ENCODE results near the gene FAM117A. TPM values are rescaled to one million over a fixed set of nuclear protein-coding genes. Genes with fewer than 3 reads are reported as not detected.

Gene FAM117A
- total RNA-seq = 27.7 and 30.0 TPM in 2 replicates

GRCh38 chr17:49763735-49764558 is at the start of gene FAM117A:
Gene FAM117A (minus strand): TSS chr17:49764131. CDS start chr17:49764087, 44 bp downstream.
- intact Hi-C loops (cut with micrococcal nuclease) = loop anchor here (1.0 to 10.0 kb wide), 7 partner anchors 17 to 381 kb away; partner anchors contain the start of gene KAT7
- Mint-ChIP-seq H3K27ac (peak within 1 kb of the TSS; percentile 79), H3K4me1 (peaks cover 57% of the 10 kb centered on the region), H3K4me3 (peak within 1 kb of the TSS; percentile 94), H3K36me3 (ENCODE audit: low read depth) (peaks cover 21% of the 10 kb centered on the region), H3K27me3 (no peaks in the 10 kb centered on the region), H3K9me3 (no peaks in the 10 kb centered on the region)
- TF ChIP-seq CTCF (IDR thresholded peaks at IDR 0.05) = no peak
- ChIA-PET POLR2A (interaction anchor here (0.5 to 9.0 kb wide), 21 partner anchors 10 to 383 kb away, joined by 3 to 129 read pairs (median 6); partner anchors contain the start of genes ITGA3, KAT7 and SLC35B1), CTCF (interaction anchor here (0.6 to 3.1 kb wide), 6 partner anchors 11 to 68 kb away, joined by 3 to 22 read pairs (median 4); partner anchors contain the start of gene SLC35B1)
- ATAC-seq (ENCODE audit: low read depth) = peak; percentile 92
- peak; percentile 83 for DNase-seq

GRCh38 chr17:49809056-49809455 is 45.1 kb upstream of the FAM117A start:
- DNase-seq (no peak), ATAC-seq (ENCODE audit: low read depth) (no peak)
- Mint-ChIP-seq H3K4me1 (no peaks in the 10 kb centered on the region), H3K27me3 (no peaks in the 10 kb centered on the region), H3K9me3 (no peaks in the 10 kb centered on the region), H3K27ac (no peak overlapping the region), H3K36me3 (ENCODE audit: low read depth) (peaks cover 71% of the 10 kb centered on the region), H3K4me3 (no peak overlapping the region)
- intact Hi-C loops (cut with micrococcal nuclease) = no loop called here
- no peak for TF ChIP-seq CTCF (IDR thresholded peaks at IDR 0.05)
- POLR2A ChIA-PET = no interaction called here
- CTCF ChIA-PET = no interaction called here

GRCh38 chr17:49798738-49799137 is 34.8 kb upstream of the FAM117A start:
- CTCF ChIA-PET = no interaction called here
- Mint-ChIP-seq H3K9me3 (no peaks in the 10 kb centered on the region), H3K27ac (no peak overlapping the region), H3K4me1 (peaks cover 7% of the 10 kb centered on the region), H3K27me3 (no peaks in the 10 kb centered on the region), H3K36me3 (ENCODE audit: low read depth) (peaks cover 83% of the 10 kb centered on the region), H3K4me3 (no peak overlapping the region)
- no peak for ATAC-seq (ENCODE audit: low read depth)
- TF ChIP-seq CTCF (IDR thresholded peaks at IDR 0.05) = no peak
- POLR2A ChIA-PET = interaction anchor here (0.6 to 1.6 kb wide), 2 partner anchors 11 to 42 kb away, joined by 4 to 5 read pairs; partner anchors contain the start of gene KAT7
- intact Hi-C loops (cut with micrococcal nuclease) = no loop called here
- no peak for DNase-seq

GRCh38 chr17:49798182-49798581 is 34.3 kb upstream of the FAM117A start:
- no peaks in the 10 kb centered on the region for H3K27me3 Mint-ChIP-seq
- ChIA-PET POLR2A (interaction anchor here (0.6 to 1.6 kb wide), 2 partner anchors 10 to 42 kb away, joined by 4 to 5 read pairs; partner anchors contain the start of gene KAT7), CTCF (no interaction called here)
- H3K4me1 Mint-ChIP-seq = peaks cover 9% of the 10 kb centered on the region
- intact Hi-C loops (cut with micrococcal nuclease) = no loop called here
- H3K36me3 Mint-ChIP-seq (ENCODE audit: low read depth) = peaks cover 85% of the 10 kb centered on the region
- no peak overlapping the region for H3K4me3 Mint-ChIP-seq
- H3K9me3 Mint-ChIP-seq = no peaks in the 10 kb centered on the region
- ATAC-seq (ENCODE audit: low read depth) = no peak
- no peak overlapping the region for H3K27ac Mint-ChIP-seq
- DNase-seq = no peak
- TF ChIP-seq CTCF (IDR thresholded peaks at IDR 0.05) = no peak

GRCh38 chr17:49795372-49795771 is 31.4 kb upstream of the FAM117A start:
- ATAC-seq (ENCODE audit: low read depth) = no peak

More at GRCh38 chr17:49795372-49795771, 31.4 kb upstream of the FAM117A start:
- H3K27me3 Mint-ChIP-seq = no peaks in the 10 kb centered on the region
- no peak overlapping the region for H3K27ac Mint-ChIP-seq
- DNase-seq = no peak
- H3K36me3 Mint-ChIP-seq (ENCODE audit: low read depth) = peaks cover 89% of the 10 kb centered on the region
- no peaks in the 10 kb centered on the region for H3K9me3 Mint-ChIP-seq
- no peak for TF ChIP-seq CTCF (IDR thresholded peaks at IDR 0.05)
- ChIA-PET CTCF (interaction anchor here (1.1 kb wide), 1 partner anchor 201 kb away, joined by 3 read pairs; no protein-coding TSS in a partner anchor), POLR2A (interaction anchor here (1.9 kb wide), 1 partner anchor 87 kb away, joined by 4 read pairs; the partner anchor contains the start of gene SLC35B1)
- H3K4me1 Mint-ChIP-seq = peaks cover 22% of the 10 kb centered on the region
- H3K4me3 Mint-ChIP-seq = no peak overlapping the region
- intact Hi-C loops (cut with micrococcal nuclease) = no loop called here
